ENCODE results near the gene SNED1.

Gene SNED1

GRCh38 chr2:241030883-241031282 lies 32.5 kb downstream of the SNED1 start:
- no peak for DNase-seq

- DNase-seq, result no peak
Observed at GRCh38 chr2:241031436-241032165, 33.2 kb downstream of the SNED1 start.

- no peak for DNase-seq
Observed at GRCh38 chr2:241033336-241033987, 35.0 kb downstream of the SNED1 start.

- DNase-seq, result no peak
Observed at GRCh38 chr2:241033994-241034393, 35.6 kb downstream of the SNED1 start.

- DNase-seq, result no peak
Observed at GRCh38 chr2:241034490-241035141, 36.2 kb downstream of the SNED1 start.

GRCh38 chr2:241035142-241035817 lies 36.9 kb downstream of the SNED1 start:
- peak; percentile 58 for DNase-seq

- peak; percentile 61 for DNase-seq
Observed at GRCh38 chr2:241035818-241036396, 37.5 kb downstream of the SNED1 start.

GRCh38 chr2:241036397-241036963 lies 38.1 kb downstream of the SNED1 start:
- DNase-seq, result peak; percentile 59

- peak; percentile 19 for DNase-seq
Observed at GRCh38 chr2:241036964-241037421, 38.6 kb downstream of the SNED1 start.

- no peak for DNase-seq
Observed at GRCh38 chr2:241037498-241037897, 39.1 kb downstream of the SNED1 start.

GRCh38 chr2:241038374-241039180 lies 40.2 kb downstream of the SNED1 start:
- DNase-seq, result no peak

GRCh38 chr2:241039416-241039815 lies 41.0 kb downstream of the SNED1 start:
- DNase-seq, result no peak

- no peak for DNase-seq
Observed at GRCh38 chr2:241040081-241040803, 41.8 kb downstream of the SNED1 start.

GRCh38 chr2:241041589-241042158 lies 43.3 kb downstream of the SNED1 start:
- no peak for DNase-seq

GRCh38 chr2:241043581-241043980 lies 45.2 kb downstream of the SNED1 start:
- DNase-seq, result no peak

GRCh38 chr2:241047253-241048010 lies 49.0 kb downstream of the SNED1 start:
- no peak for DNase-seq

- DNase-seq, result no peak
Observed at GRCh38 chr2:241048149-241048948, 49.9 kb downstream of the SNED1 start.

GRCh38 chr2:241048949-241049343 lies 50.5 kb downstream of the SNED1 start:
- DNase-seq, result no peak
